ENCODE measurements around the gene IQSEC1. TPM values are rescaled to one million over a fixed set of nuclear protein-coding genes. Genes with fewer than 3 reads are reported as not detected.

The IQSEC1 gene
- total RNA-seq, 3 donors from 2014 or later: 26.9 to 45.4 (median 26.9) TPM

- intact Hi-C loops (cut with DNase I; ENCODE audit: low total_unique reads): no loop called here
- no peak overlapping the region for H3K4me3 ChIP-seq
- no peaks in the 10 kb centered on the region for H3K9me3 ChIP-seq
- H3K36me3 ChIP-seq: no peaks in the 10 kb centered on the region
- H3K27me3 ChIP-seq: peaks cover 6 to 34% of the 10 kb centered on the region in 2 donors
- TF ChIP-seq POLR2A (IDR thresholded peaks at IDR 0.05): no peak
- no peak for TF ChIP-seq CTCF (IDR thresholded peaks at IDR 0.05)
- no peak for TF ChIP-seq POLR2AphosphoS5 (IDR thresholded peaks at IDR 0.05)
- no peak for DNase-seq (ENCODE audit: low spot score in 2 of 2)
- H3K27ac ChIP-seq: no peak overlapping the region
- no peaks in the 10 kb centered on the region for H3K4me1 ChIP-seq
Measured at GRCh38 chr3:13077431-13078162, 4.4 kb upstream of the IQSEC1 start.

- H3K4me1 ChIP-seq: no peaks in the 10 kb centered on the region
- DNase-seq (ENCODE audit: low spot score in 2 of 2): no peak
- intact Hi-C loops (cut with DNase I; ENCODE audit: low total_unique reads): no loop called here
- no peaks in the 10 kb centered on the region for H3K9me3 ChIP-seq
- no peak overlapping the region for H3K27ac ChIP-seq
- TF ChIP-seq POLR2A (IDR thresholded peaks at IDR 0.05) (no peak), CTCF (IDR thresholded peaks at IDR 0.05) (no peak), POLR2AphosphoS5 (IDR thresholded peaks at IDR 0.05) (no peak)
- H3K27me3 ChIP-seq: peaks cover 6 to 39% of the 10 kb centered on the region in 2 donors
- no peak overlapping the region for H3K4me3 ChIP-seq
- no peaks in the 10 kb centered on the region for H3K36me3 ChIP-seq
Measured at GRCh38 chr3:13075986-13076654, 2.9 kb upstream of the IQSEC1 start.

GRCh38 chr3:13075318-13075717 lies 2.1 kb upstream of the IQSEC1 start:
- intact Hi-C loops (cut with DNase I; ENCODE audit: low total_unique reads): no loop called here
- TF ChIP-seq POLR2AphosphoS5 (IDR thresholded peaks at IDR 0.05): no peak
- no peak for TF ChIP-seq CTCF (IDR thresholded peaks at IDR 0.05)
- no peak for TF ChIP-seq POLR2A (IDR thresholded peaks at IDR 0.05)
- no peaks in the 10 kb centered on the region for H3K4me1 ChIP-seq

GRCh38 chr3:13074006-13074375 lies 762 bp upstream of the IQSEC1 start:
- no peak for TF ChIP-seq POLR2A (IDR thresholded peaks at IDR 0.05)
- no peak for TF ChIP-seq CTCF (IDR thresholded peaks at IDR 0.05)
- no peak for TF ChIP-seq POLR2AphosphoS5 (IDR thresholded peaks at IDR 0.05)
- Histone ChIP-seq H3K4me1 (no peaks in the 10 kb centered on the region), H3K27ac (no peak overlapping the region), H3K4me3 (no peak overlapping the region), H3K36me3 (no peaks in the 10 kb centered on the region), H3K27me3 (peaks cover 6 to 39% of the 10 kb centered on the region in 2 donors), H3K9me3 (no peaks in the 10 kb centered on the region)
- no peak for DNase-seq (ENCODE audit: low spot score in 2 of 2)
- intact Hi-C loops (cut with DNase I; ENCODE audit: low total_unique reads): no loop called here

More at GRCh38 chr3:13075318-13075717, 2.1 kb upstream of the IQSEC1 start:
- no peak for DNase-seq (ENCODE audit: low spot score in 2 of 2)
- H3K27me3 ChIP-seq: peaks cover 6 to 39% of the 10 kb centered on the region in 2 donors
- no peaks in the 10 kb centered on the region for H3K9me3 ChIP-seq
- no peak overlapping the region for H3K27ac ChIP-seq
- H3K36me3 ChIP-seq: no peaks in the 10 kb centered on the region
- no peak overlapping the region for H3K4me3 ChIP-seq

Measured in breast epithelium (tissue), 4 donors.